ENCODE results near the gene CACNG6.
"Not testable (repeated sequence)": the region's sequence is repeated elsewhere in the genome, so short reads cannot be mapped to it uniquely, and the experiment has no call there.

CACNG6 gene

DNA sequence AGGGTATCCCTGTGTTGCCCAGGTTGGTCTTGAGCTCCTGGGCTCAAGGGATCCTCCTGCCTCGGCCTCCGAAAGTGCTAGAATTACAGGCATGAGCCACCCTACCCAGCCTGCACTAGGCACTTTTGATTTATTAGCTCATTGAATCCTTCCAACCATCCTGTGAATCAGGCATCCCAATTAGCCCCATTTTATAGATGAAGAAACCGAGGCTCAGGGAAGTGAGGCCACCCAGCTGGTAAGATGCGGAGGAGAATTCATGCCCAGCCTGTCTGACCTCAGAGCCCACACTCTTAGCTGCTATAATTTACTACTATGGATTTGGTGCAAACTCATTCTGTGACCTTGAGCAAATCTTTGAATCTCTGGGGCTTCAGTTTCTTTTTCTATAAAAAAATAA is 46.5 kb upstream of the CACNG6 start:
- Histone ChIP-seq H4K20me1 (ENCODE audit: insufficient read depth, low read length) (no peaks in the 10 kb centered on the region), H3K4me3 (ENCODE audit: low read length) (no peak overlapping the region), H3K27ac (ENCODE audit: low read length) (no peak overlapping the region), H2AFZ (ENCODE audit: low read depth, low read length) (no peak overlapping the region), H3K4me2 (ENCODE audit: low read length) (no peak overlapping the region), H3K36me3 (replicated peaks; ENCODE audit: low read depth, low read length) (no peaks in the 10 kb centered on the region), H3K9me3 (ENCODE audit: insufficient read depth, low read length) (no peaks in the 10 kb centered on the region), H3K4me1 (ENCODE audit: low read length) (no peaks in the 10 kb centered on the region), H3K79me2 (ENCODE audit: low read length) (no peaks in the 10 kb centered on the region), H3K27me3 (ENCODE audit: low read depth, low read length) (no peaks in the 10 kb centered on the region), H3K9ac (ENCODE audit: low read length) (no peak overlapping the region)
- TF ChIP-seq, protein P1, sequence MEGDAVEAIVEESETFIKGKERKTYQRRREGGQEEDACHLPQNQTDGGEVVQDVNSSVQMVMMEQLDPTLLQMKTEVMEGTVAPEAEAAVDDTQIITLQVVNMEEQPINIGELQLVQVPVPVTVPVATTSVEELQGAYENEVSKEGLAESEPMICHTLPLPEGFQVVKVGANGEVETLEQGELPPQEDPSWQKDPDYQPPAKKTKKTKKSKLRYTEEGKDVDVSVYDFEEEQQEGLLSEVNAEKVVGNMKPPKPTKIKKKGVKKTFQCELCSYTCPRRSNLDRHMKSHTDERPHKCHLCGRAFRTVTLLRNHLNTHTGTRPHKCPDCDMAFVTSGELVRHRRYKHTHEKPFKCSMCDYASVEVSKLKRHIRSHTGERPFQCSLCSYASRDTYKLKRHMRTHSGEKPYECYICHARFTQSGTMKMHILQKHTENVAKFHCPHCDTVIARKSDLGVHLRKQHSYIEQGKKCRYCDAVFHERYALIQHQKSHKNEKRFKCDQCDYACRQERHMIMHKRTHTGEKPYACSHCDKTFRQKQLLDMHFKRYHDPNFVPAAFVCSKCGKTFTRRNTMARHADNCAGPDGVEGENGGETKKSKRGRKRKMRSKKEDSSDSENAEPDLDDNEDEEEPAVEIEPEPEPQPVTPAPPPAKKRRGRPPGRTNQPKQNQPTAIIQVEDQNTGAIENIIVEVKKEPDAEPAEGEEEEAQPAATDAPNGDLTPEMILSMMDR (IDR thresholded peaks at IDR 0.05; ENCODE audit: low read depth, low read length) = no peak
- no peak for TF ChIP-seq EZH2phosphoT487 (IDR thresholded peaks at IDR 0.05; ENCODE audit: low read depth)

DNA sequence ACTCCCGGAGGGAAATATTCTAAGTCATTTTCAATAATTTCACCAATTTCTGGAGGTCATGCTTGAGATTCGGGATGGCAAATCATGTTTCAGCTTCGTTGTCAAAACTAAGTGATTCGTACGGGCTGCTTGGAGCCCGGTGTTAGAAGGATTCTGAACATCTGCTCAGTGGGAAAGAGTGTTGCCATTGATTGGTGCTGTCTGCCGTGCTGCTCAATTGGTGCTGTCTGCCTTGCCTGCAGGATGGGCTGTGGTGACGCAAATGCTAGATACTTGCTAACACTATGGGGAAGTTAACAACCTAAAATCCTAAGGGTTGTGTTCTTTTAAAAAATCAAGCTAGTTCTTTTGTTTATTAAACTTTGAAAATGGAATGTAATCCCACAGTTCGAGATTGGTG is 46.0 kb upstream of the CACNG6 start:
- Histone ChIP-seq H3K9me3 (ENCODE audit: insufficient read depth, low read length) (no peaks in the 10 kb centered on the region), H3K27ac (ENCODE audit: low read length) (no peak overlapping the region), H3K27me3 (ENCODE audit: low read depth, low read length) (no peaks in the 10 kb centered on the region), H3K79me2 (ENCODE audit: low read length) (no peaks in the 10 kb centered on the region), H3K4me1 (ENCODE audit: low read length) (no peaks in the 10 kb centered on the region), H2AFZ (ENCODE audit: low read depth, low read length) (no peak overlapping the region), H3K4me2 (ENCODE audit: low read length) (no peak overlapping the region), H4K20me1 (ENCODE audit: insufficient read depth, low read length) (no peaks in the 10 kb centered on the region), H3K4me3 (ENCODE audit: low read length) (no peak overlapping the region), H3K36me3 (replicated peaks; ENCODE audit: low read depth, low read length) (no peaks in the 10 kb centered on the region), H3K9ac (ENCODE audit: low read length) (no peak overlapping the region)
- TF ChIP-seq, protein P1 (IDR thresholded peaks at IDR 0.05; ENCODE audit: low read depth, low read length) = no peak
- TF ChIP-seq EZH2phosphoT487 (IDR thresholded peaks at IDR 0.05; ENCODE audit: low read depth) = no peak

DNA sequence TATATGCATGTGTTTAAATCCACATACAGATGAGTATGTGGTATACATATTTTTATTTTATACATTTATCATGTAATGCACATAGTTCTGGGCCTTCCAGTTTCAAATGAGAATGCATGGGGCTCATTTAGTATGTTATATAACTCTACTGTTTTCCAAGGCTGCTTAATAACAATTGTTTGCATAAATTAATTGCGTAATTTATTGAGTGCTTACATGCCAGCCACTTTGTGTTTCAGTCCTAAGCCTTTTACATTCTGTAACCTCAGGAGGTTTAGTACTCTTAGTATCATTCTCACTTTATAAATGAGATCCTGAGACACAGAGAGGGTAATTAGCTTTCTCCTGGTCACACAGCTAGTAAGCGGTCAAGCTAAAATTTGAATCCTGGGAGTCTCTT is 45.4 kb upstream of the CACNG6 start:
- no peak overlapping the region for H3K27ac ChIP-seq (ENCODE audit: low read length)
- no peak overlapping the region for H3K4me3 ChIP-seq (ENCODE audit: low read length)
- no peak overlapping the region for H3K9ac ChIP-seq (ENCODE audit: low read length)
- H3K79me2 ChIP-seq (ENCODE audit: low read length) = no peaks in the 10 kb centered on the region
- H4K20me1 ChIP-seq (ENCODE audit: insufficient read depth, low read length) = no peaks in the 10 kb centered on the region
- H3K4me1 ChIP-seq (ENCODE audit: low read length) = no peaks in the 10 kb centered on the region
- no peak overlapping the region for H3K4me2 ChIP-seq (ENCODE audit: low read length)
- H3K36me3 ChIP-seq (replicated peaks; ENCODE audit: low read depth, low read length) = no peaks in the 10 kb centered on the region
- no peak overlapping the region for H2AFZ ChIP-seq (ENCODE audit: low read depth, low read length)
- TF ChIP-seq, protein P1 (IDR thresholded peaks at IDR 0.05; ENCODE audit: low read depth, low read length) = no peak
- TF ChIP-seq EZH2phosphoT487 (IDR thresholded peaks at IDR 0.05; ENCODE audit: low read depth) = no peak
- no peaks in the 10 kb centered on the region for H3K9me3 ChIP-seq (ENCODE audit: insufficient read depth, low read length)
- no peaks in the 10 kb centered on the region for H3K27me3 ChIP-seq (ENCODE audit: low read depth, low read length)

DNA sequence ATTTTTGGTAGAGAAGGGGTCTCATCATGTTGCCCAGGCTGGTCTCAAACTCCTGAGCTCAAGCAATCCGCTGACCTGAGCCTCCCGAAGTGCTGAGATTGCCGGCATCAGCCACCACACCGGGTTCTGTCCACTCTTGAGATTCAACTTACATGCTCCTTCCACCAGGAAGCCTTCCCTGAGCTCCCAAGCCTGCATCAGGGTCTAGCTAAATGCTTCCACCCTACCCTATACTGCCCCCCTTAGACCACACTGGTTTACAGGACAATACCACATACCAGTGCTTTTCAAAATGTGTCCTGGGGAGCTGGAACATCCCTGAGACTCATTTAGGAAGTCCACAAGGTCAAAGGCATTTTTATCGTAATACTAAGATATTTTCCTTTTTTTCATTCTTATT is 43.8 kb upstream of the CACNG6 start:
- Histone ChIP-seq H3K9ac (ENCODE audit: low read length) (no peak overlapping the region), H4K20me1 (ENCODE audit: insufficient read depth, low read length) (no peaks in the 10 kb centered on the region), H3K9me3 (ENCODE audit: insufficient read depth, low read length) (no peaks in the 10 kb centered on the region), H3K4me2 (ENCODE audit: low read length) (no peak overlapping the region), H3K4me3 (ENCODE audit: low read length) (no peak overlapping the region), H3K36me3 (replicated peaks; ENCODE audit: low read depth, low read length) (no peaks in the 10 kb centered on the region), H3K27me3 (ENCODE audit: low read depth, low read length) (no peaks in the 10 kb centered on the region), H3K4me1 (ENCODE audit: low read length) (no peaks in the 10 kb centered on the region), H3K79me2 (ENCODE audit: low read length) (no peaks in the 10 kb centered on the region), H2AFZ (ENCODE audit: low read depth, low read length) (no peak overlapping the region), H3K27ac (ENCODE audit: low read length) (no peak overlapping the region)
- no peak for TF ChIP-seq EZH2phosphoT487 (IDR thresholded peaks at IDR 0.05; ENCODE audit: low read depth)
- TF ChIP-seq, protein P1 (IDR thresholded peaks at IDR 0.05; ENCODE audit: low read depth, low read length) = peak; percentile 12; the same call in 1 of the 2 replicates

DNA sequence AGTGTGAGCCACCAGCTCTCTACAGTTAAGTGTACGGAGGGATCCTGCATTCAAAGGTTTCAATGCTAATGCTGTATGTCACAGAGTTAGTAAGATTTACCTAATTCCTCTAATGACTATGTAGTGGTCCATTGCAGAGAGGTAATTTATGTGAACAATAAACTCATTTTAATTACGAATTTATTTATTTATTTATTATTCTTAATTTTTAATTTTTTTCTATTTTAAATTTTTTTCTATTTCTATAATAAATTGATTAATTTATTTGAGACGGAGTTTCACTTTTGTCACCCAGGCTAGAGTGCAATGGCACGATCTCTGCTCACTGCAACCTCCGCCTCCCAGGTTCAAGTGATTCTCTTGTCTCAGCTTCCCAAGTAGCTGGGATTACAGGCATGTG is 42.8 kb upstream of the CACNG6 start:
- not testable (repeated sequence) for H3K9me3 ChIP-seq (ENCODE audit: insufficient read depth, low read length); H3K4me2 ChIP-seq (ENCODE audit: low read length); H3K4me1 ChIP-seq (ENCODE audit: low read length); H3K27me3 ChIP-seq (ENCODE audit: low read depth, low read length); H3K9ac ChIP-seq (ENCODE audit: low read length); H3K4me3 ChIP-seq (ENCODE audit: low read length); H3K36me3 ChIP-seq (replicated peaks; ENCODE audit: low read depth, low read length); H4K20me1 ChIP-seq (ENCODE audit: insufficient read depth, low read length); H3K79me2 ChIP-seq (ENCODE audit: low read length); H3K27ac ChIP-seq (ENCODE audit: low read length); H2AFZ ChIP-seq (ENCODE audit: low read depth, low read length)

Data from OCI-LY3 (cell line).